Suprapubic skin (tissue), 3 donors: ENCODE measurements around the gene COLGALT1.

Experiments used
- POLR2A ChIP-seq, 2 donors: fragments of 450-650 bp; IDR thresholded peaks; one replicate each; pipeline ENCODE4 v1.6.1; 2017; ENCODE audit warnings: antibody characterized with exemption in 2 of 2, mild to moderate bottlenecking in 2 of 2, moderate library complexity in 2 of 2
- TF ChIP-seq, protein P1 (sequence below), 2 donors: fragments of 200-600 bp in 1 of 2; fragments of 450-650 bp in 1 of 2; sonication (generic) in 1 of 2; IDR thresholded peaks; one replicate each; pipeline ENCODE4 v1.5.1; 2016 to 2019; ENCODE audit warnings: antibody characterized with exemption in 2 of 2, mild to moderate bottlenecking in 1 of 2, moderate library complexity in 1 of 2

DNA sequence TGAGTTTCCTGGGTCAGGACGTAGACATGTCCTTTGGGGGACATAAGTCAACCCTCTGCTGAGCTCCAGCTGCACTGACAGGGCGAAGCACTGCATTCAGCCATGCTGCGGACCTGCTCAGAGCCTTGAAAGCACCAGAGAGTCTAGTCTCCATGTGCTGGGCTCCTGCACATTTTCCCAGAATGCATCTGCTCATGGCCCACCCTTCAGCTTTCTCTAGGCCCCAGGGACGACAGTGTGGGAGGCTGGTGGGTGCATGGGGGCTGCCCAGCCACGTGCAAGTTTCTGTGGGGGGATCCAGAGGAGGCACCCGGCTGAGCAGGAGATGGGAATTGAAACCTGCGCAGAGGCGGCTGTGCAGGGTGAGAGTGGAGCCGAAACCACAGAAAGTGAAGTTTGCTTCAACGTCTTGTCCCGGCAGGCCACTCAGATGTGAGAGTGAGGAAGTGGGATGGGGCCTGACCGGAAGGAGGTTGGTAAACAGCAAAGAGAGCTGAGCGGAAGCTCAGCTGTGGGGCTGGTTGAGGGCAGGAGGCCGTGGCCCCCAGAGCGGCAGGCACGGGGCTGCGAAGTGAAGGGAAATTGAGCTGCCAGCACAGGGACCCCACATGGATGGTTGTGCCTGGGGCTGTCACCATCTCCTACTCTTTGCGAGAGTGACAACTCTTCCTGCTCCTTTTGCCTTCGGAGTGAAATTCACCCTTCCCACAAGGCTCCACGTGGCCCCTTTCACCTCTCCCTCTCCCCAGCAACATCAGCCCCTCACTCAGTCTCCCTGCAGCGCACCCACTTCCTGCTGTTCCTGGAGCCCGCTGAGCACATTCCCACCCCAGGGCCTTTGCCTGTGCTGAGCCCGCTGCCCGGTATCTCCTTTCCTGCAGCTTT lies 32.2 kb upstream of the COLGALT1 start:
- TF ChIP-seq POLR2A (IDR thresholded peaks at IDR 0.05): no peak
- TF ChIP-seq, protein P1, sequence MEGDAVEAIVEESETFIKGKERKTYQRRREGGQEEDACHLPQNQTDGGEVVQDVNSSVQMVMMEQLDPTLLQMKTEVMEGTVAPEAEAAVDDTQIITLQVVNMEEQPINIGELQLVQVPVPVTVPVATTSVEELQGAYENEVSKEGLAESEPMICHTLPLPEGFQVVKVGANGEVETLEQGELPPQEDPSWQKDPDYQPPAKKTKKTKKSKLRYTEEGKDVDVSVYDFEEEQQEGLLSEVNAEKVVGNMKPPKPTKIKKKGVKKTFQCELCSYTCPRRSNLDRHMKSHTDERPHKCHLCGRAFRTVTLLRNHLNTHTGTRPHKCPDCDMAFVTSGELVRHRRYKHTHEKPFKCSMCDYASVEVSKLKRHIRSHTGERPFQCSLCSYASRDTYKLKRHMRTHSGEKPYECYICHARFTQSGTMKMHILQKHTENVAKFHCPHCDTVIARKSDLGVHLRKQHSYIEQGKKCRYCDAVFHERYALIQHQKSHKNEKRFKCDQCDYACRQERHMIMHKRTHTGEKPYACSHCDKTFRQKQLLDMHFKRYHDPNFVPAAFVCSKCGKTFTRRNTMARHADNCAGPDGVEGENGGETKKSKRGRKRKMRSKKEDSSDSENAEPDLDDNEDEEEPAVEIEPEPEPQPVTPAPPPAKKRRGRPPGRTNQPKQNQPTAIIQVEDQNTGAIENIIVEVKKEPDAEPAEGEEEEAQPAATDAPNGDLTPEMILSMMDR (IDR thresholded peaks at IDR 0.05): no peak
